C4-2B (cell line): ENCODE data around the gene PAFAH1B2.

Experiments used
- ZFX ChIP-seq: fragments of 450-650 bp; IDR thresholded peaks from 2 replicates; pipeline ENCODE4 v1.6.1; 2017
- TF ChIP-seq, protein P1 (sequence below): fragments of 450-650 bp; conservative IDR thresholded peaks from 2 replicates; pipeline ENCODE4 v1.5.1; 2017; ENCODE audit warnings: mild to moderate bottlenecking

DNA sequence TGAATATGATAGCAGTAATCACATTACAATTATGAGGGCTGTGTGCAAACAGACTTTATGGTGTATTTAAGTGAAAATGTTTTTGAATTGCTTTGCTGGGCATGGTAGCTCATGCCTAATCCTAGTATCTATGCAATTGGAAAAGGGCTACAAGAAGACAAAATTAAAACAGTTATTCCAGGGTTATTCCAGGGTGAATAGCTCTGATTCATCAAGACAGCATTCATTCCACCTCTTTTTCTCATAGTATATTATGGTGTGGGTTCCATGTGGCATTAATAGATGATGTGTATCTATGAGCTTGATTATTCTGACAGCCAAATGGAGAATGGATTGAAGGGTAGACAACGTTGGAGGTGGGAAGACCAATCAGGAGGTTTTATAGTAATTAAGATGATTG lies 22.4 kb downstream of the PAFAH1B2 start:
- TF ChIP-seq, protein P1, sequence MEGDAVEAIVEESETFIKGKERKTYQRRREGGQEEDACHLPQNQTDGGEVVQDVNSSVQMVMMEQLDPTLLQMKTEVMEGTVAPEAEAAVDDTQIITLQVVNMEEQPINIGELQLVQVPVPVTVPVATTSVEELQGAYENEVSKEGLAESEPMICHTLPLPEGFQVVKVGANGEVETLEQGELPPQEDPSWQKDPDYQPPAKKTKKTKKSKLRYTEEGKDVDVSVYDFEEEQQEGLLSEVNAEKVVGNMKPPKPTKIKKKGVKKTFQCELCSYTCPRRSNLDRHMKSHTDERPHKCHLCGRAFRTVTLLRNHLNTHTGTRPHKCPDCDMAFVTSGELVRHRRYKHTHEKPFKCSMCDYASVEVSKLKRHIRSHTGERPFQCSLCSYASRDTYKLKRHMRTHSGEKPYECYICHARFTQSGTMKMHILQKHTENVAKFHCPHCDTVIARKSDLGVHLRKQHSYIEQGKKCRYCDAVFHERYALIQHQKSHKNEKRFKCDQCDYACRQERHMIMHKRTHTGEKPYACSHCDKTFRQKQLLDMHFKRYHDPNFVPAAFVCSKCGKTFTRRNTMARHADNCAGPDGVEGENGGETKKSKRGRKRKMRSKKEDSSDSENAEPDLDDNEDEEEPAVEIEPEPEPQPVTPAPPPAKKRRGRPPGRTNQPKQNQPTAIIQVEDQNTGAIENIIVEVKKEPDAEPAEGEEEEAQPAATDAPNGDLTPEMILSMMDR = no peak
- TF ChIP-seq ZFX = no peak
